DMS53 treated with DMSO at 0.1 percent for 48 hours (cell line): ENCODE results near the gene TLR8.
"Not testable (repeated sequence)": the region's sequence is repeated elsewhere in the genome, so short reads cannot be mapped to it uniquely, and the experiment has no call there.

Experiments used
- DNase-seq: peaks from one replicate; lab custom pipeline; 2025; ENCODE audit not compliant: unreplicated experiment; lab: John Stamatoyannopoulos, UW

The TLR8 gene

GRCh38 chrX:12963210-12963850 lies 56.9 kb downstream of the TLR8 start:
- DNase-seq, result not testable (repeated sequence)

- no peak for DNase-seq
These were observed 58.9 kb downstream of the TLR8 start for GRCh38 chrX:12965131-12965940.

- no peak for DNase-seq
These were observed 59.7 kb downstream of the TLR8 start for GRCh38 chrX:12966151-12966550.

- no peak for DNase-seq
These were observed 61.5 kb downstream of the TLR8 start for GRCh38 chrX:12967711-12968465.

DNA sequence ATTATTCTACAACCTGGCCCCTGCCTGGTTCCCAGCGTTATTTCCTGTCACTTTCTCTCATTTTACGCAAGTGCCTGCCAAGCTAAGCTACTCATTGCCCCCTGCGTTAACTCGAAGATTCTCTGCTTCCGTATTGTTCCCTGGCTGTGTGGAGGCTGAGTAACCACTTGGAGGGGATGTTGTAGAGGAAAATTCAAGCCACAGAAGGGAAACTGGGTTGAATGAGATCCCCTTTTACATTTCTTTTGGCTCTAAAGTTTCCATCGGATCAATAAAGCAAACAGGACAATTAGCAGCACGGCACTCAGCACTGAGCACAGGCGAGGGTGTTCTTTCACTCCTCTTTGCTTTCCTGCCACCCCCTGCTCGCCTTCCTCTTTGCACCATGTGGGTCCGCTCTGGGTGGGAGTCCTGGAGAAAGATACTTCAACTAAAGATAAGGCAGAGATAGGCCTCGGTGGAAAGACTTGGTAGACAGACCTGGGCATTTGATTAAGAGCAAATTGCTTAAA lies 64.3 kb downstream of the TLR8 start:
- DNase-seq, result no peak

- no peak for DNase-seq
These were observed 65.0 kb downstream of the TLR8 start for GRCh38 chrX:12971282-12972003.

- no peak for DNase-seq
These were observed 65.8 kb downstream of the TLR8 start for GRCh38 chrX:12972243-12972642.
